Measurements from ENCODE around the gene AKT3. TPM values are rescaled to one million over a fixed set of nuclear protein-coding genes. Genes with fewer than 3 reads are reported as not detected.

Gene AKT3
- total RNA-seq, 4 donors from 2014 or later: 51.7 to 84.1 (median 71.1) TPM

GRCh38 chr1:243754348-243754747 is 95.7 kb downstream of the AKT3 start:
- no peaks in the 10 kb centered on the region for H3K4me1 ChIP-seq
- DNase-seq: no peak
- WGBS, 2 donors: 82 to 94% methylated on average over 5 to 6 of the region's 6 CpGs

GRCh38 chr1:243751506-243751905 is 98.5 kb downstream of the AKT3 start:
- 92% methylated on average over 1 of the region's 1 CpG for WGBS, 2 donors
- DNase-seq: no peak
- intact Hi-C loops (cut with DNase I): no loop called here
- Histone ChIP-seq H3K27me3 (no peaks in the 10 kb centered on the region), H3K36me3 (no peaks in the 10 kb centered on the region), H3K4me3 (replicated peaks in 1 of 3) (no peak overlapping the region), H3K4me1 (no peaks in the 10 kb centered on the region), H3K27ac (no peak overlapping the region), H3K9me3 (no peaks in the 10 kb centered on the region)
- TF ChIP-seq POLR2A (IDR thresholded peaks at IDR 0.05) (no peak), CTCF (IDR thresholded peaks at IDR 0.05) (no peak)

More at GRCh38 chr1:243754348-243754747, 95.7 kb downstream of the AKT3 start:
- no peaks in the 10 kb centered on the region for H3K27me3 ChIP-seq
- H3K9me3 ChIP-seq: no peaks in the 10 kb centered on the region
- TF ChIP-seq POLR2A (IDR thresholded peaks at IDR 0.05) (no peak), CTCF (IDR thresholded peaks at IDR 0.05) (no peak)
- intact Hi-C loops (cut with DNase I): no loop called here
- H3K4me3 ChIP-seq (replicated peaks in 1 of 3): no peak overlapping the region
- H3K36me3 ChIP-seq: no peaks in the 10 kb centered on the region
- H3K27ac ChIP-seq: no peak overlapping the region

GRCh38 chr1:243748706-243749283 is 101.2 kb downstream of the AKT3 start:
- DNase-seq: no peak
- TF ChIP-seq POLR2A (IDR thresholded peaks at IDR 0.05): no peak
- peak; percentile 43 to 88 (median 78) for TF ChIP-seq CTCF (IDR thresholded peaks at IDR 0.05)

GRCh38 chr1:243748227-243748626 is 101.8 kb downstream of the AKT3 start:
- H3K9me3 ChIP-seq: no peaks in the 10 kb centered on the region
- no peak for DNase-seq
- no peak overlapping the region for H3K4me3 ChIP-seq (replicated peaks in 1 of 3)
- no peak overlapping the region for H3K27ac ChIP-seq
- H3K27me3 ChIP-seq: no peaks in the 10 kb centered on the region
- no peak for TF ChIP-seq CTCF (IDR thresholded peaks at IDR 0.05)
- no peak for TF ChIP-seq POLR2A (IDR thresholded peaks at IDR 0.05)
- intact Hi-C loops (cut with DNase I): no loop called here
- no peaks in the 10 kb centered on the region for H3K36me3 ChIP-seq
- H3K4me1 ChIP-seq: no peaks in the 10 kb centered on the region

More at GRCh38 chr1:243748706-243749283, 101.2 kb downstream of the AKT3 start:
- H3K4me1 ChIP-seq: no peaks in the 10 kb centered on the region
- H3K36me3 ChIP-seq: no peaks in the 10 kb centered on the region
- H3K27ac ChIP-seq: no peak overlapping the region
- intact Hi-C loops (cut with DNase I): no loop called here
- no peak overlapping the region for H3K4me3 ChIP-seq (replicated peaks in 1 of 3)
- 30 to 32% methylated on average over 3 of the region's 3 CpGs for WGBS, 2 donors
- H3K27me3 ChIP-seq: no peaks in the 10 kb centered on the region
- H3K9me3 ChIP-seq: no peaks in the 10 kb centered on the region

- no peak overlapping the region for H3K27ac ChIP-seq
- no peak for TF ChIP-seq POLR2A (IDR thresholded peaks at IDR 0.05)
- no peak for TF ChIP-seq CTCF (IDR thresholded peaks at IDR 0.05)
- no peak overlapping the region for H3K4me3 ChIP-seq (replicated peaks in 1 of 3)
- no peak for DNase-seq
- H3K4me1 ChIP-seq: no peaks in the 10 kb centered on the region
- intact Hi-C loops (cut with DNase I): no loop called here
- H3K9me3 ChIP-seq: no peaks in the 10 kb centered on the region
- H3K27me3 ChIP-seq: no peaks in the 10 kb centered on the region
- H3K36me3 ChIP-seq: no peaks in the 10 kb centered on the region
These were observed 103.3 kb downstream of the AKT3 start for GRCh38 chr1:243746751-243747150.

Measured in thyroid gland (tissue), 4 donors.